GM10248 (cell line): Measurements from ENCODE around the gene HADHB.

Experiments used
- CTCF ChIA-PET: fragments of 300-600 bp; sonication (Branson Sonifier 250); formaldehyde crosslinking; extraction: SDS; loops from one replicate; lab custom pipeline; 2021; ENCODE audit warnings: antibody characterized with exemption; lab: Yijun Ruan, JAX
- POLR2A ChIA-PET: fragments of 350-650 bp; sonication (Branson Sonifier 250); formaldehyde crosslinking; extraction: SDS; loops from one replicate; lab custom pipeline; 2020; ENCODE audit warnings: antibody characterized with exemption; lab: Yijun Ruan, JAX
- DNase-seq: peaks from one replicate; pipeline ENCODE4 v3.0.0; 2012; ENCODE audit errors: extremely low spot score
- CTCF ChIP-seq: IDR thresholded peaks from 2 replicates; pipeline ENCODE4 v1.5.1; 2012; ENCODE audit warnings: mild to moderate bottlenecking, low read depth; ENCODE audit errors: extremely low read depth, missing control alignments, control extremely low read depth

The HADHB gene

DNA sequence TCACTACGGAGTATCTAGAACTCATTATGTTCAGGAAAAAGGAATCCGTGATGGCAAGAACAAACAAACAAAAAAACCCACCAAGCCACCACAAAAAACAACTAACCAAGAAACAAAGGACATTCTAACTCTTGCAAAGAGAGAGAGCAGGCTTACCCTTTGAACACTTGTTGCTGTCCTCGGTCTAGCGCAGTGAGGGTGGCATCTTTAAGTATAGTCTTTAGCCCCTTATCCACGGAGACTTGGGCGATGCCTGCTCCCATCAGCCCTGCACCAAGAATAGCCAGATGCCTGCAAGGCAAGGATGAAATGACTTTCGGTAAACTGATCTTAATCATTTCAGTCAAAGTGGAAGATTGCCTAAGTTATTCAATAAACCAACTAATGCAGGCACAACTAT lies 40.8 kb upstream of the HADHB start:
- TF ChIP-seq CTCF = no peak
- ChIA-PET CTCF (interaction anchor here (0.8 kb wide), 1 partner anchor 19 kb away, joined by 4 read pairs; no protein-coding TSS in a partner anchor), POLR2A (no interaction called here)
- no peak for DNase-seq

DNA sequence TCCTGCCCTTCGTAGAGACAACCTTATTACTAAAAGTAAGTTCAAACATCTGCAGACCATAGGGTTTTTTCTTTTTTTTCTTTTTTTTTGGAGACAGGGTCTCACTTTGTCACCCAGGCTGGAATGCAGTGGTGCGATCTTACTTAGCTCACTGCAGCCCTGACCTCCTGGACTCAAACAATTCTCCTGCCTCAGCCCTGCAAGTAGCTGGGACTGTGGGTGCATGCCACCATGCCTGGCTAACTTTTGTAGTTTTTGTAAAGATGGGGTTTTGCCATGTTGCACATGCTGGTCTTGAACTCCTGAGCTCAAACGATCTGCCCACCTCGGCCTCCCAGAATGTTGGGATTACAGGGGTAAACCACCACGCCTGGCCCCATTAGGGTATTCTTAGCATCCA lies 32.7 kb upstream of the HADHB start:
- no peak for TF ChIP-seq CTCF
- no peak for DNase-seq
- ChIA-PET CTCF (no interaction called here), POLR2A (no interaction called here)

- ChIA-PET CTCF (interaction anchor here (0.8 to 1.6 kb wide), 4 partner anchors 8 to 30 kb away, joined by 4 to 8 read pairs (median 4); no protein-coding TSS in a partner anchor), POLR2A (no interaction called here)
Observed at GRCh38 chr2:26214759-26215158, 30.0 kb upstream of the HADHB start.

DNA sequence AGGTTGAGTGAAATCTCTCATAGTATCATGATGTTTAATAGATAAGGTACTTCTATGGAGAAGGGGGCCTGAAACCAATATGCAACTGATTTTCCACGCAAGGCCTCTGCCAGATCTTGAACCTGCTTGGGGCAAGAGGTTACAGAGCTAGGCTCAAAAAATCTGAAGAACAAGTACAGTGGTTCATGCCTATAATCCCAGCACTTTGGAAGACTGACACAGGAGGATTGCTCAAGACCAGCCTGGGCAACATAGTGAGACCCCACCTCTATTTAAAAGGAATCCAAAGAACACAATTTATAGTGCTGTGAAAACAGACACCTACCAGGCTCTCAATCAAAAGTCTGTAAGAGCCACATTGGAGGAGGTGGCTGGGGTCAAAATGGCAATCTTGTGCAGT lies 28.9 kb upstream of the HADHB start:
- CTCF ChIA-PET = interaction anchor here (0.8 to 1.6 kb wide), 5 partner anchors 9 to 265 kb away, joined by 3 to 8 read pairs (median 4); no protein-coding TSS in a partner anchor

More at GRCh38 chr2:26214759-26215158, 30.0 kb upstream of the HADHB start:
- no peak for DNase-seq
- TF ChIP-seq CTCF = no peak

GRCh38 chr2:26216587-26216986 lies 28.2 kb upstream of the HADHB start:
- DNase-seq = no peak
- POLR2A ChIA-PET = no interaction called here
- CTCF ChIA-PET = interaction anchor here (1.0 kb wide), 1 partner anchor 128 kb away, joined by 3 read pairs; no protein-coding TSS in a partner anchor
- TF ChIP-seq CTCF = no peak

More for the DNA sequence above, 28.9 kb upstream of the HADHB start:
- POLR2A ChIA-PET = interaction anchor here (0.6 kb wide), 1 partner anchor 1441 kb away, joined by 3 read pairs; no protein-coding TSS in a partner anchor
- DNase-seq = no peak
- no peak for TF ChIP-seq CTCF

DNA sequence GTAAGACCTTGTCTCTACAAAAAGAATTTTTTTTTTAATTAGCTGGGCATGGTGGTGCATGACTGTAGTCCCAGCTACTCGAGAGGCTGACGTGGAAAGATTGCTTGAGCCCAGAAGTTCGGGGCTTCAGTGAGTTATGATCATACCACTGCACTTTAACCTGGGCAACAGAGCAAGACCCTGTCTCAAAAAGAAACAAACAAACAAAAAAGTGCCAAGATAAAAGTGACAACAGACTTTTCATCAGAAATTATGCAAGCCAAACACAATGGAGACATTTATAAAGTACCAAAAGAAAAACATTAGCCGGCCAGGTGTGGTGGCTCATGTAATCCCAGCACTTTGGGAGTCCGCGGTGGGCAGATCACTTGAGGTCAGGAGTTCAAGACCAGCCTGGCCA lies 27.0 kb upstream of the HADHB start:
- TF ChIP-seq CTCF = no peak
- ChIA-PET CTCF (interaction anchor here (0.7 to 1.3 kb wide), 3 partner anchors 12 to 130 kb away, joined by 3 read pairs; no protein-coding TSS in a partner anchor), POLR2A (no interaction called here)
- no peak for DNase-seq
